ENCODE data around the gene TCAF1.

DNA sequence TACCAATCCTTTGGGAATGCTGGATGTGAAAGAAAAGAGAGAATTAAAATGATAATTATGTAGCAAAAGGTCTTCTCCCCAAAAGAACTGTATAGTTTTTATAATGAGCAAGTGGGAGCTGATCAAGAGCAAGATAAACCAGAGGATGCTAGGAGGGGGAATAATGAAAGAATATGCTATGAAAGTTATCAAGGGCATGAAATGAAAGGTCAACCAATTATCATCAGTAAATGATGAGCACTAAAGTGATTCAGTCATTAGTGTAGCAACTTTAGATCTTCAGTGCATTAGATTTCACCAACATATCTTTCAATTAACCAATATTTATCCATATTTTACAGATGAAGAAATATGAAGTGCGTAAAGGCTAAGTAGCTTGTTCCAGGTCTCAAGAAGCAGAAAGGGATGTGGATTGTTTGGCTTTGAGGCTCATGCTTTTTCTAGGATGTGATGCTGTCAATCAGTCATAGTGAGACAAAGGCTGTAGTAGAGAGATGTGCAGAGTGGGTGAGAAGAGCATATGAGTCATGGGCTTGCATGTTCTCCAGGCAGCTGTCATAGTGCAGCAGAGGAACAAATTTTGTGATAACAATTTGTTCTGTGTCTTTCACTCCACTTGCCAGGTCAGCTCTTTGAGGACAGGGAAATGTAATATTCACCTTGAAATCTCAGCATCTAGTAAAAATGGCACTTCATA is 27.4 kb upstream of the TCAF1 start:
- TF ChIP-seq CTCF (conservative IDR thresholded peaks at IDR 0.05; ENCODE audit: low read length): no peak
- TF ChIP-seq EZH2phosphoT487 (IDR thresholded peaks at IDR 0.05; ENCODE audit: borderline replicate concordance): no peak

Measured in Loucy (cell line).